HS-27A (cell line): ENCODE data around the gene DERL2.
"Not testable (repeated sequence)": the region's sequence is repeated elsewhere in the genome, so short reads cannot be mapped to it uniquely, and the experiment has no call there.

Source experiments
- DNase-seq: peaks from one replicate; pipeline ENCODE4 v3.0.0-alpha.2; 2012; ENCODE audit warnings: low read depth, missing footprints

The DERL2 gene

DNA sequence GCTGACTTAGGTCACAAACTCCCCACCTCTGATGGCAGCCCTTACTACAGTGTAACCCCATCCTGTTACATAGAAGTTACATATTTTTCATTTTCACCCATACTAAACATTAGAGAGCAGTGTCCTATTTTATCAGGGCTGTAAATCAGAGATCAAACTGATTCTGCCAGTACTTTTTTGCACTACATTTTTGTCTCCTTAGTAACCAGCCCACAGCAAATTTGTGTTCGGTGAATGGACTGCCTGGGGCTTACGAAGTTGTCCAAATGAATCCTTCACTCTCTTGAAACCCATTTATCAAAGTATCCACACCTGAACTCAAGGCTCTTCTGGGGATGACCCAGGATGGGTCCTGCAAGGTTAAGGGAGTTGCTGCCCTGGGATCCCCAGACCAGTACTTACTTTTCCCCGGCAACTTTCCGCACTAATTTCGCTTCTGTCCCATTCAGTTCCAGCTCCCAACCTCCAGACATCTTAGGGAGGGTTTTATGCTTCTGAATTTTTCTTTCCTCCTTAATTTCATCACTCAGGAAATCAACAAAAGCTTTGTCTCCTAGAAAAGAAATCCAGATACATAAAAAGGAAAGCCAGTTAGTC lies 48.2 kb downstream of the DERL2 start:
- no peak for DNase-seq

DNA sequence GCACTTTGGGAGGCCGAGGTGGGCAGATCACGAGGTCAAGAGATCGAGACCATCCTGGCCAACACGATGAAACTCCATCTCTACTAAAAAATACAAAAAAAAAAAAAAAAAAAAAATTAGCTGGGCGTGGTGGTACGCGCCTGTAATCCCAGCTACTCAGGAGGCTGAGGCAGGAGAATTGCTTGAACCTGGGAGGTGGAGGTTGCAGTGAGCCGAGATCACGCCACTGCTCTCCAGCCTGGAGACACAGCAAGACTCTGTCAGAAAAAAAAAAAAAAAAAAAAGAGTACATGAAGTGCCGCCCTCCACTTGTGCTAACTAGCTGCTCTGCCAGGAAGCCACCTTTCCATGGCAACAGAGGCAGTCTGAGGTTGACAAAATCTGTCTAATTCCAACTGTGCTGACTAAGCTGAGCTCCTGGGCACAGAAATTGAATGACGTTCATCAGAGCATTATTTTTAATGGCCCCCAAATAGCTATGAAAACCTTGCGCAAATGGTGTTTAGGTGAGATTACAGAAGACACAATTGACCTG lies 50.1 kb downstream of the DERL2 start:
- DNase-seq = not testable (repeated sequence)

DNA sequence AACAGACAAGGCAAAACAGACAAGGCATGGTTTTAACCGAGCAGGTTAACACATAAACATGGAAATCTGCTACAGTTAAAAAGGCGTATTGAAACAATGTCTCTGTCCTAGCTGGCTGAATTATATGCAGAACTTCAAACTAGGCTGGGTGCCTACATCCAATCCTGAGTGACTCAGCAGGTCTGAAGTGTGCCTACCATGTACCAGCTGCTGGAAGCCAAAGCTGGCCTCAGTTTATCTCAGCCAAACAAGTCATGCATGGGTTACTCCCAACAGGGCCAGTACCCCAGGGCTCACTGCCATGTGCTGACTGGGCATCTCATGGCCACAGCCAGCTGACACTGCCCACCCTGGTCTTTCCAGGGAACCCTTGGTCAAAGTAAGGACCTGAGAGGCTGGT lies 51.0 kb downstream of the DERL2 start:
- no peak for DNase-seq

DNA sequence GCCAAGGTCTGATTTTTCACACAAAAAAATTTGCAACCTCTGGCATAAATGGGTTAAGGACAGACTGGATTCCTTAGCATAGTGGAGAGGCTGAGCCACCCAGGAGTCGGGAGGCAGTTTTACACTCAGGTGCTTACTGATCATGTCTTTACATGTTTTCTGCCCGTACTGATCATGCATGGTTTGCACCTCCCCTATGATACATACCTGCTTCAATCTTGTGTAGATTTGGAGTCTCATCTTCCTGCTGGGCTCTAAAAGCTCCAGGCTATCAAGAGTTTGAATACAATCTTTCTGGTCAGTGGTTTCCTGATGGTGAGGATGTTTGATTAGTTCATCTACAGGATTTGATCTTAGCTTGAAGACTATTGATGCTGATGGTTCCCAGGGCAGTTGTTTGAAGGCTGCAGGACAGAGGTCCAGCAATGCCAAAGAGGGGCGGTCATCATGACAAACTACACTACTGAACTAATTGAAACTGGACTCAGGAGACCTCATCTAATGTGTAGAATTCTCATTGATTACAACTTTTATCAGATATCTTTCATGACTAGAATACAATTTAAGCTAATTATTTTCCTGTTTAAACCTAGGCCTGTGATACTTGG lies 53.9 kb downstream of the DERL2 start:
- no peak for DNase-seq

DNA sequence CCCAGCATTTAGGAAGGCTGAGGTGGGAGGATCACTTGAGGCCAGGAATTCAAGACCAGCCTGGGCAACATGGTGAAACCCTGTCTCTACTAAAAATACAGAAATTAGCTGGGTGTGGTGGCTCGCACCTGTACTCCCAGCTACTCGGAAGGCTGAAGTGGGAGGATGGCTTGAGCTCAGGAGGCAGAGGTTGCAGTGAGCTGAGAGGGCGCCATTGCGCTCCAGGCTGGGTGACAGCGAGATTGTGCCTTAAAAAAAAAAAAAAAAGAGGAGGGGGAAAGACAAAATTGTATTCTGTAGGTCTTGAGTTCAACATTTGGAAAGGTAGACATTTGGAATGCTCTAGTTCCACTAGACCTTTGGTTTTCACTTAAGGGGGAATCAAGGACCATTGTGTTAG lies 54.7 kb downstream of the DERL2 start:
- DNase-seq = not testable (repeated sequence)

DNA sequence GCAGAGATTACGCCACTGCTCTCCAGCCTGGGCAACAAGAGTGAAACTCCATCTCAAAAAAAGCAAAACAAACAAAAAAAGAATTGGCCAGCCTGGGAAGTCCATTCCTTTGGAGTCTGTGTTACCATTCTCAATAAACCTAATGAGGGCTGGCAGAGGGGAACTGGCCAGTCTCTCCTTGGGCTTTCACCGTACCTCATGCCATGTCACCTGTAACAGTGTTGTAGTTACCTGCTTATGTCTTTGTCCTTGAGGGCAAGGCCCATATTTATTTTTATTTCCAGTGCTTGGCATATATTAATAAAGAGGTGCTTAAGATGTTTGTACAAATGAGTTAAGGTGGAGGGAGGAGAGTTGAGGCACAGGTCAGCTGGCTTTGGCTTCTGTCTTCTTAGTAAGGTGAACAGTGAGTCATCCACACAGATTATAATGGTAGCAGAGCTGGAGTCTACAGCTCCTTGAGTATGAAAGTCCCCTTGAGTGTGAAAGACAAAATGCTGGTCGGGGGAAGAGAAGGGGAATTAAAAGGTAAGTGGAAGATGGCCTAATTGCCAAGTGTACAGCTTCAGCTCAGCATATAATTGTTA lies 55.5 kb downstream of the DERL2 start:
- no peak for DNase-seq

DNA sequence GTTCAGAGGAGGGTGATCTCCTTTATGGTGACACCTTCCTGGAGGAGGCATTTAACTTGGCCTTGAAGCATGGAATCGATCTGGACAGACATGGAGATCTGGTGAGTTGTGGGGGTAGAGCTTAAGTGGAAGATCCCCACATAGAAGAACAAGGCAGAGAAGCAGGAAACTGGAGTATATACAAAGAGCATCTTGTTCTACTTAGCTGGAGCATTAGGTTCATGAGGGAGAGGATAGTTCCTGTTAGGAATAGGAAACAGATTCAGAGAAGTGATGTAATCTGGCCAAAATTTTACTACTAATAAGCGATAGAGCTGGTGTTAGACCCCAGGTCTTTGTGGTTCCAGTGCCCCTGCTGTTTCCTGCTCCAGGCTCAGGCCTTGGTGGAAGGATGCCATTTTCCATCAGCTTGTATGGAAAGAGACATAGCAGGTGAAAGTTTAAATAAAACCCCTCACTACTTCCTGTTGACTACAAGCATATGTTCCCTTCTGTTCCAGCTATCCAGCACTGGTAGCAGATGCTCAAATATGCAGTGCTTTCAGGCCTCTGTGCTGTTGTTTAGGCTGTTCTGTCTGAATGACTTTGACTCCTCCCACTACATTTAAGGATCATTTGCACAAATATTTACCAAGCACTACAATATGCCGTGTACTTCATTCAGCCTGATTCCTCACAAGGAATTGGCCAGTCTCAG lies 56.6 kb downstream of the DERL2 start:
- no peak for DNase-seq

DNA sequence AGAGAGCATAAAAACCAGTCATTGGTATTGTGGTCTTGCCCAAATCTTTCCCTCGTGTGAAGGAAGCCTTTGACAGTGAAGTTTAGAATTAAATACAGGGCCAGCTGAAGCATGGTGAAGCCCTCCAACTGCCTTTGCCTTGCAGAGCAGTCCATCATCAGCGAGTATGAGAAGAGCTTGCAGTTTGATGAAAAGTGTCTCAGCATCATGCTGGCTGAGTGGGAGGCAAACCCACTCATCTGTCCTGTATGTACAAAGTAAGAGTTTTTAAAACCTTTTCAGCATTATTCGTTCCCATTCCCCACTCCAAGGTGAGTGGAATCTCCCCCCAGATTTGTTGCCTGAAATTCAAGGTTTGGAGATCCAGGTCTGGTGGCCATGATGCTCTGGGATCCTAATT lies 60.2 kb downstream of the DERL2 start:
- DNase-seq = no peak

DNA sequence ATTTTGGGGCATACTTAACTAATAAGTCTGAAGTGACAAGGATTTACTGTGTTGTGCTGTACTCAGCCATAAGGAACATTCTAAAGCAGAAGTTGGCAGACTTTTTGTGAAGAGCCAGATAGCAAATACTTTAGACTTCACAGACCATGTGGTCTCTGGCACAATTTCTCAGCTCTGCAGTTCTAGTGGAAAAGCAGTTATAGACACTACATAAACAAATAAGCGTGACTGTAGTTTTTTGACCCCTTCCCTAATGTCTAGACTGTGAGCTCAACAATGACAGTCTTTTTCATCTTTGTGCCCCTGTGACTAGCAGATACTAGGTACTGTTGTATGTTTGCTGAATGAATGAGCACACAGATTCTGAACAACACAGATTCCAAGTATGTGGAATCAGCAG lies 61.1 kb downstream of the DERL2 start:
- DNase-seq = no peak

DNA sequence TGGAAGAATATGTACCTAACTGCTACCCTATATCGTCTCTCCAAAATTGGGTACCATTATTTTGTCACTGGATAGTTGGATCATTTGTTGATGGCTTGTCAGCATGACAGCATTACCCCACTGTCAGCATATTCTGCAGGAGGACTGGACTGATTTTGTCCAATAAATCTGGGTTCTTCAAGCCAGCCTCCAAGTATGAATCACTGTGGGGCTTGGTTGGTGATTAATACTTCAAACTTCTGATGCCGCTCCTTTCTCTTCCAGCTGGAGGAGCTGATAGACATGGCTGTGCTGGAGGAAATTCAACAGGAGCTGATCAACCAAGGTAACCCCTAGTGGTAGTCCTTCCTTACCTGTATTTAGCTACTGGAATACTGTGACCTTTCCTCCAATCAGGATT lies 63.5 kb downstream of the DERL2 start:
- DNase-seq = no peak
